ENCODE data around the gene P4HTM.
"Not testable (repeated sequence)": the region's sequence is repeated elsewhere in the genome, so short reads cannot be mapped to it uniquely, and the experiment has no call there.

Gene P4HTM

GRCh38 chr3:48985831-48986376, 4.1 kb upstream of the P4HTM start:
- no peak for DNase-seq

GRCh38 chr3:48989126-48989795, 780 bp upstream of the P4HTM start:
- no peak for DNase-seq

GRCh38 chr3:48990636-48991469, 812 bp downstream of the P4HTM start:
- no peak for DNase-seq

- DNase-seq, result no peak
Observed at GRCh38 chr3:48991851-48992545, 2.0 kb downstream of the P4HTM start.

- no peak for DNase-seq
Observed at GRCh38 chr3:48993834-48994233, 3.8 kb downstream of the P4HTM start.

- DNase-seq, result no peak
Observed at GRCh38 chr3:48996640-48997039, 6.6 kb downstream of the P4HTM start.

GRCh38 chr3:48997102-48997635, 7.1 kb downstream of the P4HTM start:
- DNase-seq, result no peak

- DNase-seq, result no peak
Observed at GRCh38 chr3:48997714-48998637, 7.9 kb downstream of the P4HTM start.

- no peak for DNase-seq
Observed at GRCh38 chr3:48999085-48999858, 9.2 kb downstream of the P4HTM start.

GRCh38 chr3:49001155-49001554, 11.1 kb downstream of the P4HTM start:
- no peak for DNase-seq

GRCh38 chr3:49004352-49005302, 14.6 kb downstream of the P4HTM start:
- no peak for DNase-seq

- no peak for DNase-seq
Observed at GRCh38 chr3:49005303-49005680, 15.3 kb downstream of the P4HTM start.

- no peak for DNase-seq
Observed at GRCh38 chr3:49005998-49006397, 16.0 kb downstream of the P4HTM start.

GRCh38 chr3:49006408-49007067, 16.5 kb downstream of the P4HTM start:
- no peak for DNase-seq

GRCh38 chr3:49007068-49007770, 17.2 kb downstream of the P4HTM start, which contains the start of gene WDR6:
Gene WDR6, plus strand, starts transcription at chr3:49007391. Its CDS starts 41 bp downstream, at chr3:49007432.
- peak; percentile 96 for DNase-seq

- DNase-seq, result peak; percentile 80
Observed at GRCh38 chr3:49007771-49008528, 17.9 kb downstream of the P4HTM start.

- DNase-seq, result not testable (repeated sequence)
Observed at GRCh38 chr3:49008627-49009026, 18.6 kb downstream of the P4HTM start.

GRCh38 chr3:49009396-49009795, 19.4 kb downstream of the P4HTM start:
- no peak for DNase-seq
